ENCODE measurements around the gene KCNG1.

The KCNG1 gene

DNA sequence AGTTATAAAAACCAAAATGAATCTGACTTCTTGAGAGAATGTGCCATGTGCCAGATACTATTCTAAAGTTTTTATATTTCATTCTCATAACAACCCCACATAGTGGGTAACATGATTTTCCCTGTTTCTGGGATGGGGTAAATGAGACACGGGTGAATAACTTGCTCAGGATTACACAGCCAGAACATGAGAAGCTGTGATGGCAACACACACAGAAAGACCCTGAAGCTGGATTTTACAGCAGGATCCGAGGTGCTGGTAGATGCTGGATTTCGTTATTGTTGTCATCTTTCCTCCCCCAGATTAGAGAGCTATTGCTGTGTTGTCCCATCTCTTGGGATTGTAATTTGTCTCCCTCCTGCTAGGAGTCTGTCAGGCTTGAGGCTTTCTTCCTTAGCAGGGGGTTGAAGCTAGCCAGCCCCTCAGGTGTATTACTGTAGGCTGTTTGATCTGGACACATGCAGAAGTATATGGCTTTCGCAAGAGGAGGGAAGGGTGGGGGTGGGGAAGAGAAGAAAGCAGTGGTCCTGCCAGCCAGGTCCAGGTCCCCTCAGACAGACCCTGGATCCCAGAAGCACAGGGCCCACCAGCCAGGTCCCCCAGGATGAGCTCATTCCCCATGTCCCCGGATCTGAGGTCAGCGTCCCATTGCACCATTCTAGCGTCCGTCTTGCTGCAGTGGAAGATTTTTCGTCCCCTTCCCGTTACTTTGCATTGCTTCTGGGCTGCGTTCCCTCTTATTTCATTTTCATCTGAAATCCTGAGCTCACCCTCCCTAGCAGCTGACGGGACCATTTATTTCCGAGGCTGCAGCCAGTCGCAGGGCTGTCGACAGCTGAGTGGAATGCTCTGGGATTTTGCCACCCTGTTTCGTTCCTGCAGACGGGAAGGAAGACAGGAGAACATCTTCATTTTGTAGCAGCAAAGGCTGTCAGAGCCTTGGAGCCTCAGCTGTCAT, 7.3 kb upstream of the KCNG1 start:
- H3K27ac ChIP-seq, result peak overlapping the region in 1 of 11 experiments; percentile 7; a peak in 1 of 22 replicates
- H3K9ac ChIP-seq, result no peak overlapping the region
- peaks cover 24 to 67% (median 54%) of the 10 kb centered on the region in 10 experiments for H3K4me1 ChIP-seq
- H3K36me3 ChIP-seq, result no peaks in the 10 kb centered on the region
- H4K20me1 ChIP-seq, result no peaks in the 10 kb centered on the region
- TF ChIP-seq Cebpa-rat (IDR thresholded peaks at IDR 0.05), result no peak
- peak overlapping the region in 7 of 11 experiments; percentile 11 to 69 (median 45); a peak in 12 of 22 replicates for H3K4me2 ChIP-seq
- no peak overlapping the region for H3K4me3 ChIP-seq
- H3K9me3 ChIP-seq (replicated peaks in 1 of 11), result peaks cover 0 to 10% (median 5%) of the 10 kb centered on the region in 11 experiments; a peak in 9 of 22 replicates
- peaks cover 0 to 6% (median 0%) of the 10 kb centered on the region in 11 experiments; a peak in 2 of 22 replicates for H3K27me3 ChIP-seq

DNA sequence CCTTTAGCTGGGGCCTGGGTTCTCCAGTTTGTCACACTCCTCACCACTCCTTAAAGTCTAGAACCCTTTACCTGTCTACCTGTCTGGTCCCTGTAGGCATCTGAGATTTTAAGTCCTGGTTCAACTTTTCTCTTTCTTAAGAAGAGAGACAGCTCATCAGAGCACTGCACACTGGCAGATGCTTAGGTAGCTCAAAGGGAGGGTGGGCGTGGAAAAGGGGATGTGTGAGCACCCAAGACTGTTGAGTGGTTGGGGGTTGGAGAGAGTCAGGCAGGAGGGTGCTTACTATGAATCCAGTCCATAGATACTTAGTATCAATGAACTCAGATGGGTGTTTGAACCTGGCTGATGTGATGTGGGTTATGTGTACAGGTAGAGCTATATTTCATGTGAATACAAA, 6.6 kb upstream of the KCNG1 start:
- no peak overlapping the region for H3K4me3 ChIP-seq
- H3K9ac ChIP-seq, result no peak overlapping the region
- peaks cover 19 to 62% (median 47%) of the 10 kb centered on the region in 10 experiments for H3K4me1 ChIP-seq
- no peak for TF ChIP-seq Cebpa-rat (IDR thresholded peaks at IDR 0.05)
- peaks cover 0 to 6% (median 0%) of the 10 kb centered on the region in 11 experiments; a peak in 2 of 22 replicates for H3K27me3 ChIP-seq
- peak overlapping the region in 9 of 11 experiments; percentile 11 to 73 (median 45); a peak in 15 of 22 replicates for H3K4me2 ChIP-seq
- peaks cover 0 to 10% (median 5%) of the 10 kb centered on the region in 11 experiments; a peak in 9 of 22 replicates for H3K9me3 ChIP-seq (replicated peaks in 1 of 11)
- H3K36me3 ChIP-seq, result no peaks in the 10 kb centered on the region
- H3K27ac ChIP-seq, result no peak overlapping the region
- H4K20me1 ChIP-seq, result no peaks in the 10 kb centered on the region

DNA sequence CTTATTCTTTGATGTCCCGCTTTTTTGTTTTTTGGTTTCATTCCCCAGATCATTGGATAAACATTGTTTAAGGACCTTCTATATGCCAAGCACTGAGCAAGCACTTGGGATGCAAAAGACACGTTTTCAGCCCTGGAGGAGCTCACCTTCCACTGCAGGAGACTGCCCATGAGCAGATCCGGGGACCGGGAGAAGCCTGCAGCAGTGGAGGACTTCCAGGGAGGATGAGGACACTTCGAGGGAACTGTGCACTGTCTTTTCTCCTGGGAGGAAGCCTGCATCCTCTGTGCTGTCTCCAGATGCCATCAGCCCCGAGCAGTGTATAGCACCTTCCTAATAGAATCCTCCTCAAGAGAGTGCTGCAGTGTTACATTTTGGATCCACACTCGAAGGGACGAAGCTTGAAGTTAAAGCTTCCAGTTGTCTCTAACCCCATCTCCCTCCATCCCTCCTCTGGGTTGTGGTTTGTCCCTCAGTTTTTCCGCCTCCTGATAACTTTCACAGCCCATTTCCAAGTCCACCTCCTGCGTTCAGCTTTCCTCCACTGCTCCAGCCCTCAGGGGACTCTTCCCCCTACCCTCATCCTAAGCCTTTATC, 5.8 kb upstream of the KCNG1 start:
- H3K4me1 ChIP-seq, result peaks cover 19 to 63% (median 46%) of the 10 kb centered on the region in 10 experiments
- no peaks in the 10 kb centered on the region for H3K36me3 ChIP-seq
- H3K9ac ChIP-seq, result peak overlapping the region in 2 of 11 experiments; percentile 24 to 26; a peak in 1 of 22 replicates
- H4K20me1 ChIP-seq, result no peaks in the 10 kb centered on the region
- peaks cover 0 to 6% (median 2%) of the 10 kb centered on the region in 11 experiments; a peak in 12 of 22 replicates for H3K27me3 ChIP-seq
- 0 out of 22 replicates have a peak overlapping the region, but pooled peaks of 1 of the 11 experiments have one; percentile 16 for H3K27ac ChIP-seq
- peak overlapping the region in 9 of 11 experiments; percentile 11 to 73 (median 45); a peak in 17 of 22 replicates for H3K4me2 ChIP-seq
- H3K9me3 ChIP-seq (replicated peaks in 1 of 11), result peaks cover 0 to 10% (median 5%) of the 10 kb centered on the region in 11 experiments; a peak in 9 of 22 replicates
- no peak for TF ChIP-seq Cebpa-rat (IDR thresholded peaks at IDR 0.05)
- no peak overlapping the region for H3K4me3 ChIP-seq

DNA sequence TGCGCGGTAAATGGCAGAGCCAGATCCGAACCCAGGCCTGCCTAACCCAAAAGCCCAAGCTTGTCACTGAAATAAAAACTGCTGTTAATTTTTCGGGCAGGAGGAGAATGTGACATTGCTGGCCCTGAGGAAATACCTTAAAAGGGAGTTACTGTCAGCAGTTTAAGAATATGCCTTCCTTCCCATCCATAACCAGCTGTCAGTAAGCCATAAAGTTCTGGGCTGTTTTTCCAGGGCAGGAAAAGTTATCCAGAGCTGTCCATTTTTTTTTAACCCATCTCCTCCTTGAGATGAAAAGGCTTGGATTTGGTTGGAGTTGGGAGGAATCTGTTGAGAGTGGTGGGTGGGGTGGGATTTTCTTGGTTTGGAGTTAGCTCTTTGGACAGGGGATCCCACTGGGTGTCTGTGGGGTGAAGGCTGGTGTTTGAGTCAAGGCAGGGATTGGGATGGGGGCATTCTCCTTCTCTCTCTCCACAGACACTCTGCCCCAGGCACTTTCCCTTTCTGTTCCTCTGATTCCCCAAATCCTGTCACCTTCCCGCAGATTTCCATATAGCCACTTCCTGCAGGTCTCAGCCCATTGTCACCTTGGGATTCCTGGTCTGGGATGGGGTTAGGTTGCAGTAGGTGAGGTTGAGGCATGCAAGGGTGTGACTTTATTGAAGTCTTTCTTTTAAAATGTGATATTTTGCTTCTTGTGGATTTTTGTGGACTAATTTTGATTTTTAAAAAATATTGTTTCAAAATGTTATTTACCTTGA, 4.3 kb upstream of the KCNG1 start:
- TF ChIP-seq Cebpa-rat (IDR thresholded peaks at IDR 0.05), result no peak
- no peak overlapping the region for H3K9ac ChIP-seq
- H3K27me3 ChIP-seq, result peaks cover 0 to 18% (median 10%) of the 10 kb centered on the region in 11 experiments; a peak in 16 of 22 replicates
- H3K4me3 ChIP-seq, result no peak overlapping the region
- H3K4me2 ChIP-seq, result no peak overlapping the region
- H3K9me3 ChIP-seq (replicated peaks in 1 of 11), result peaks cover 0 to 8% (median 5%) of the 10 kb centered on the region in 11 experiments; a peak in 9 of 22 replicates
- H3K4me1 ChIP-seq, result peaks cover 18 to 57% (median 45%) of the 10 kb centered on the region in 10 experiments
- H3K27ac ChIP-seq, result no peak overlapping the region
- H3K36me3 ChIP-seq, result no peaks in the 10 kb centered on the region
- H4K20me1 ChIP-seq, result peaks cover 0 to 5% (median 0%) of the 10 kb centered on the region in 11 experiments; a peak in 7 of 22 replicates

DNA sequence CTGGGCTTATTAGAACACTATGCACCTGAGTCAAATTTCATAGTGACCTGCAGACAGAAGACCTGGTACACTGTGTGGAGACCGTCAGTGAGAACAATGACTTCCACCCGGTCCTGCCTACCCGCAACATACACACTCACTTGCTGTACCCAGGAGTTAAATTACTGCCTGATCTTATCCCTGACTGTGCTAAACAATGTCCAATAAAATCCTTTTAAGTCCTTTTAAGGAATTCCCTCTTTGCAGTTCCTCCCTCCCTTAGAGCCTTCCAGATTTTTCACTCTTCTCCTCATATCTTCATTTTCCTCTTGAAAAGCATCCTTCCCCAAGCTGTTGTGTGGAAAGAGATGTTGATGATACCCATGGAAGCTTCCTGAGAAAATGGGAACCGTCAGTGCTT, 3.4 kb upstream of the KCNG1 start:
- TF ChIP-seq Cebpa-rat (IDR thresholded peaks at IDR 0.05), result no peak
- H3K4me1 ChIP-seq, result peaks cover 27 to 61% (median 55%) of the 10 kb centered on the region in 10 experiments
- no peaks in the 10 kb centered on the region for H3K9me3 ChIP-seq (replicated peaks in 1 of 11)
- peaks cover 0 to 13% (median 4%) of the 10 kb centered on the region in 11 experiments; a peak in 14 of 22 replicates for H4K20me1 ChIP-seq
- H3K27ac ChIP-seq, result no peak overlapping the region
- peaks cover 0 to 28% (median 13%) of the 10 kb centered on the region in 11 experiments; a peak in 16 of 22 replicates for H3K27me3 ChIP-seq
- no peaks in the 10 kb centered on the region for H3K36me3 ChIP-seq
- H3K4me3 ChIP-seq, result no peak overlapping the region
- no peak overlapping the region for H3K4me2 ChIP-seq
- H3K9ac ChIP-seq, result no peak overlapping the region

DNA sequence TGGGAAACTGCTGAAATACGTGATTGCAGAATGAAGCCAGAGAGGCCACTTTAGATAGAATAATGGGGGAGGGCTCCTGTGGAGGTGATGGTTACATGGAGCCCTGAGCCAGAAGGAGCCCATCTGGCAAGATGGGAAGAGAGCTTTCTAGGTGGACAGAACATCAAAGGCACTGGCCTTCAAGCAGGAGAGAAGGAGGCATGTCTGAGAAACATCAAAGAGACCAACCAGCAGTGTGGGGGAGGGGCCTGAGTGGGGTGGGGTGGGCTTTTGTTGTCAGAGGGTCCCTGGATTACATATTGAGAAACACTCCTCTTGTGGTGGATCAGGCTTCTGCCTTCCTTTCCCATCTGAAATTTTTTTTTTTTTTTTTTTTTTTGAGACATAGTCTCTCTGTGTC, 1.9 kb upstream of the KCNG1 start:
- TF ChIP-seq Cebpa-rat (IDR thresholded peaks at IDR 0.05), result no peak
- H3K9ac ChIP-seq, result no peak overlapping the region
- peak overlapping the region in 8 of 11 experiments; percentile 88 to 97 (median 94); a peak in 14 of 22 replicates for H3K4me2 ChIP-seq
- H3K27ac ChIP-seq, result peak overlapping the region in 2 of 11 experiments; percentile 21 to 38; a peak in 1 of 22 replicates
- H3K36me3 ChIP-seq, result peaks cover 0 to 12% (median 7%) of the 10 kb centered on the region in 11 experiments; a peak in 11 of 22 replicates
- peaks cover 0 to 30% (median 13%) of the 10 kb centered on the region in 11 experiments; a peak in 16 of 22 replicates for H3K27me3 ChIP-seq
- H4K20me1 ChIP-seq, result peaks cover 0 to 27% (median 17%) of the 10 kb centered on the region in 11 experiments; a peak in 16 of 22 replicates
- H3K4me1 ChIP-seq, result peaks cover 35 to 61% (median 53%) of the 10 kb centered on the region in 10 experiments
- no peaks in the 10 kb centered on the region for H3K9me3 ChIP-seq (replicated peaks in 1 of 11)
- H3K4me3 ChIP-seq, result no peak overlapping the region

DNA sequence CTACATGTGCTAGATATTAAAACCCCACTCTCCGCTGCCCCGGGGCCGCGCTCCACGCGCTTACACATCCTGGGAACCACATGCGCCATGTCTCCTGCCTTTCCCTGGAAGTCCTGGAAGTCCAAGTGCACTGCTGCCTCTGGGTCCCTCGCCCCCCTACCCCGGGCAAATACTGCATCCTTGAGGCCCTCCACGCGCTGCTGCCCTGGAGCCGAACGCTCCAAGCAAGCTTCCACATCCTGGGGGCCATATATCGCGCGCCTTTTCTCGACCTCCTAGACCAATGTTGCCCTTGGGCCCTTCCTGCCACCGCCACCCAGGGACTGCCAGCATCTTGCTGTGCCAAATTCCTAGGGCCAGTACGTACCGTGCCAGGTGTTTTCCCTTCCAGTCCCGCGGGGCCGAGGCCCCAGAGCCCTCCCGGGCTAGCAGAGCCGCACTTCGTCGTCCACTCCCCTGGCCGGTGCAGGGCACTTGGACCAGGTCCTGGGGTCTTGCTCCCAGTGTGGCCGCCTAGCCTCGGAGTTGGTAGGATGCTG, 779 bp upstream of the KCNG1 start:
- Histone ChIP-seq H3K4me1 (peaks cover 35 to 55% (median 42%) of the 10 kb centered on the region in 10 experiments), H3K9ac (peak overlapping the region; percentile 79 to 93 (median 89); a peak in 20 of 22 replicates), H3K9me3 (replicated peaks in 1 of 11) (no peaks in the 10 kb centered on the region), H3K4me3 (peak overlapping the region; percentile 67 to 85 (median 77)), H4K20me1 (peaks cover 0 to 36% (median 24%) of the 10 kb centered on the region in 11 experiments; a peak in 16 of 22 replicates), H3K27me3 (peaks cover 0 to 30% (median 13%) of the 10 kb centered on the region in 11 experiments; a peak in 15 of 22 replicates), H3K4me2 (peak overlapping the region; percentile 88 to 99 (median 94)), H3K27ac (peak overlapping the region in 10 of 11 experiments; percentile 44 to 89 (median 86); a peak in 16 of 22 replicates), H3K36me3 (peaks cover 0 to 23% (median 16%) of the 10 kb centered on the region in 11 experiments; a peak in 14 of 22 replicates)
- TF ChIP-seq Cebpa-rat (IDR thresholded peaks at IDR 0.05), result no peak

Data from BLaER1 treated with 17β-estradiol and CSF1 and Interleukin-3, amounts not matched to agents 10 nM and 100 nM (cell line).